NOMO-1 (cell line): ENCODE data around the gene LRRC8A.
"Not testable (repeated sequence)": the region's sequence is repeated elsewhere in the genome, so short reads cannot be mapped to it uniquely, and the experiment has no call there.

Experiments
- DNase-seq, 2 experiments: peaks; one replicate each; lab custom pipeline; 2025; ENCODE audit not compliant: unreplicated experiment in 2 of 2; lab: John Stamatoyannopoulos, UW

The LRRC8A gene

GRCh38 chr9:128863647-128864046, 18.3 kb upstream of the LRRC8A start:
- DNase-seq: peak; percentile 30 to 70

DNA sequence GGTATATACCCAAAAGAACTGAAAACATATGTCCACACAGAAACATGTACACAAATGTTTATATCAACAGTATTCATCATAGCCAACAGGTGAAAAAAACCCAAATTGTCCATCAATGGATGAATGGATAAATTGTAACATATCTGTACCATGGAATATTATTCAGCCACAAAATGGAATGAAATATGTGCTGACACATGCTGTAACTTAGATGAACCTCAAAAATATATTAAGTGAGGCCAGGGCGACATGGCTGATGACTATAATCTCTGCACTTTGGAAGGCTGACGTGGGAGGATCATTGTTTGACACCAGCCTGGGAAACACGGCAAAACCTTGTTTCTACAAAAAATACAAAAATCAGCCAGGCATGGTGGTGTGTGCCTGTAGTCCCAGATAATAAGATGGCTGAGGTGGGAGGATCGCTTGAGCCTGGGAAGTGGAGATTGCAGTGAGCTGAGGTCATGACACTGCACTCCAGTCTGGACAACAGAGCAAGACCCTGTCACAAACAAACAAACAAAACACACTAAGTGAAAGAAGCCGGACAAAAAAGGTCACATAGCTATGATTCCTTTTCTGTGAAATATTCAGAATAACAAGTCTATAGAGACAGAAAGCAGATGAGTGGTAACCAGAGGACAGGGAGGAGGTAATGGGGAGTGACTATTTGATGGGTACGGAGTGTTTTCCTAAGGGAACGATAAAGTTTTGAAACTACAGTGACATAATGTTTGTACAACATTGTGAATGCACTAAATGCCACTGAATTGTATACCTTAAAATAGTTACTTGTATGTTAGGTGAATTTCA, 11.6 kb upstream of the LRRC8A start:
- no peak for DNase-seq

DNA sequence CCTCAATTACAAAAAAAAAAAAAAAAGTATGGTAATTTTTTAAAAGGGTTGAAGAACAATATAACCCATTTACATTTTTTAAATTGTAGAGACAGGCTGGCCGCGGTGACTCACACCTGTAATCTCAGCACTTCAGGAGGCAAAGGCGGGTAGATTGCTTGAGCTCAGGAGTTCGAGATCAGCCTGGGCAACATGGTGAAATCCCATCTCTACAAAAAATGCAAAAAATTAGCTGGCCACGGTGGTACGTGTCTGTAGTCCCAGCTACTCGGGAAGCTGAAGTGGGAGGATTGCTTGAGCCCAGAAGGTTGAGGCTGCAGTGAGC, 11.0 kb upstream of the LRRC8A start:
- DNase-seq: not testable (repeated sequence)

DNA sequence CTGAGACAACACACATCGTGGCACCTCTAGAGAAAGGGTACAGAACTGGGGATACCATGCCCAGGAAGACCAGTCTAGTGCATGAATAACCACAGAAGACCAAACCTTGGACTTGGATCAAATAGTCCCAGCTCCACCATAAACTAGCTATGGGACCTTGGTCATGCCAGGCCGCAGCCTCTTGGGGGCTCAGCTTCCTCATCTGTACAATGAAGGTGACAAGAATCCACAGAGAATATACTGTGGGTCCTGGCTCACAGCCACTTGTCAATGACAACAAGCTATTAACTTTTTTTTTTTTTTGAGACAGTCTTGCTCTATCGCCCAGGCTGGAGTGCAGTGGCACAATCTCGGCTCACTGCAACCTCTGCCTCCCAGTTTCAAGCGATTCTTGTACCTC, 4.1 kb upstream of the LRRC8A start:
- no peak for DNase-seq

- DNase-seq: peak in 1 of 2 experiments; percentile 3
These were observed 1.0 kb downstream of the LRRC8A start for GRCh38 chr9:128882677-128883603.

GRCh38 chr9:128884164-128884563, 2.2 kb downstream of the LRRC8A start:
- DNase-seq: no peak

DNA sequence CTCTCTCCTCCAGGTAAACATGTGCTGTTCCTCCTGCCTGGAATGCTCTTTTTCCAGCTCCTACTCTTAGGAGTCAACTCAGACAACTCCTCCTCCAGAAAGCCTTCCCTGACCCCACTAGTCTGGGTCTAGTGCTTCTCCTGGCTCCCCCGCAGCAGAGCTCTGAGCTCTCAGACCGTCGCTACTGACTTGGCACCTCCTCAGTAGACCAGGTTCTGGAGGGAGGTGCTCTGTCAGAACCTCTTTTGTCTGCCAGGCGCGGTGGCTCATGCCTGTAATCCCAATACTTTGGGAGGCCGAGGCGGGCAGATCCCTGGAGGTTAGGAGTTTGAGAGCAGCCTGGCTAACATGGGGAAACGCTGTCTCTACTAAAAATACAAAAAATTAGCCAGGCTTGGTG, 3.4 kb downstream of the LRRC8A start:
- DNase-seq: no peak

DNA sequence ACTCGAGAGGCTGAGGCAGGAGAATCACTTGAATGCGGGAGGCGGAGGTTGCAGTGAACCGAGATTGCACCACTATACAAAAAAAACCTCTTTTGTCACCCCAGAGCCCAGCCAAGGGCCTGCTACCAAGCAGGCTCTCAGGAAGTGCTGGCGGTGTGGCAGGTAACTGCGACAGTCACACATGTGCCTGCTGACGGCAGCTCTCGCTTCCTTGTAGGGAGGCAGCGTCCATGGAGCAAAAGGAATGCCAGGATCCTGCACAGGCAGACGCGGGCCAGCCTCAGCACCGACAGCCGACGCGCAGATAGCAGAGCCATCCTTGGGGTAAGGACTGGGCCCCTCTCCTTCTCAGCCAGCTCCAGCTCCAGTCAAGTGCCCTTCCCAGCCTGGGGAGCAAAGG, 3.9 kb downstream of the LRRC8A start:
- no peak for DNase-seq

DNA sequence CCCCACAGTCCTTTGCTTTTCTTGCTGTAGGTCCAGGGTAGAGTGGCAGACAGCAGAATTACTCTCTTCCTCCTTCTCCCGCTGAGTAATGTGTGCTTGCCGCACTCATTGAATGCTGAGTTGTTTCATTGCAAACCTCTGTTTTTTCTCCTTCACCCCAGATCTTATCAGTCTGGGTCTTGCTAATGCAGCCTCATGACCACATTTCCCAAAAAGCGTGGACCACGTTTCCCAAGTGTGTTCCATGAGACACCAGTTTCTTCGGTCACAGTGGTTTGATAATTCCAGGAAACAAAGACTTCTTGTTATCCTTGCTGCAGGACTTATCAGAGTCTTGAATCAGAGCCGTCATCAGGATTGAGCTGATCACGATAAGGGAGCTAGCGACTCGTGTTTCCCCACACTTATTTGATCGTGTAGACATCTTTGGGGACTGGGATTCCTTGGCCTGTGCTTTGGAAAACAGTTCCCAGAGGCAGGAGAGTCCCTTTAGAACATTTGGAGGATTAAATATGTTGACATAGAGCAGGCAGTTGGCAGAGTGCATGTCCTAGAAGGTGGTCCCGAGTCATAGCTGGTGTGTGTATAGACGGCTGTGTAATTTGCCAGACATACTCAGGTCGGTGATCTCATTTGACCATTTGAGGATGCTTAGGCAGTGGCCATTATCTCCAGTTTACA, 4.4 kb downstream of the LRRC8A start:
- DNase-seq: no peak

DNA sequence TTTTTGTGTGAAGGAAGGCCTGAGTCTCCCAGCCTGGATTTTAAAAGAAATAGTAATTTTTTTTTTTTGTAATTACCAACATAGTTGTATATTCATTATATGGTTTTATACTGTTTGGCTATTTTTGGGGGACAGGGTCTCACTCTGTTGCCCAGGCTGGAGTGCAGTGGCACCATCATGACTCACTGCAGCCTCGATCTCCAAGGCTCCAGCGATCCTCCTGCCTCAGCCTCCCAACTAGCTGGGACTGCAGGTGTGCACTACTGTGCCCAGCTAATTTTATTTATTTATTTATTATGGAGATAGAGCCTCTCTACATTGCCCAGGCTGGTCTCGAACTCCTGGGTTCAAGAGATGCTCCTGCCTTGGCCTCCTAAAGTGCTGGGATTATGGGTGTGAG, 5.1 kb downstream of the LRRC8A start:
- no peak for DNase-seq

DNA sequence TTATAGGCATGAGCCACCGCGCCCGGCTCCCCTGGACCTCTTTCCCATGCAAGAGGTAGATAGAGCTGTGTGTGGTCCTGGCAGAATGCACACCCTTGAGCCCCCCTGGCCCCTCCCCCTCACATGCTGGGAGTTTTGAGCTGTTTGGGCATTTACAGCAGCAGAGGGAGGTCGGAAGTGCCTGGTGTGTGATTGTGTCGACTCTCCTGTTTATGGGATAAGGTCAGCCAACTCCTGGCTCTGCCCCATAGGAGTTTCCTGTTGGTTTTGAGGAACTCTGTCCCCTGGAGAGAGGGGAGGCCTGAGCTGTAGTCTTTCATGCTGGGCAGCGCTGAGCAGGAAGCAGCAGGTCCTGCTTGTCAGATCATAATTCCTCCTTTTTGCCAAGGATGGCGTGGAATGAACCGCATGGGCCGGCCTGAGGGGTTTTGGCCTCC, 6.0 kb downstream of the LRRC8A start:
- DNase-seq: no peak

DNA sequence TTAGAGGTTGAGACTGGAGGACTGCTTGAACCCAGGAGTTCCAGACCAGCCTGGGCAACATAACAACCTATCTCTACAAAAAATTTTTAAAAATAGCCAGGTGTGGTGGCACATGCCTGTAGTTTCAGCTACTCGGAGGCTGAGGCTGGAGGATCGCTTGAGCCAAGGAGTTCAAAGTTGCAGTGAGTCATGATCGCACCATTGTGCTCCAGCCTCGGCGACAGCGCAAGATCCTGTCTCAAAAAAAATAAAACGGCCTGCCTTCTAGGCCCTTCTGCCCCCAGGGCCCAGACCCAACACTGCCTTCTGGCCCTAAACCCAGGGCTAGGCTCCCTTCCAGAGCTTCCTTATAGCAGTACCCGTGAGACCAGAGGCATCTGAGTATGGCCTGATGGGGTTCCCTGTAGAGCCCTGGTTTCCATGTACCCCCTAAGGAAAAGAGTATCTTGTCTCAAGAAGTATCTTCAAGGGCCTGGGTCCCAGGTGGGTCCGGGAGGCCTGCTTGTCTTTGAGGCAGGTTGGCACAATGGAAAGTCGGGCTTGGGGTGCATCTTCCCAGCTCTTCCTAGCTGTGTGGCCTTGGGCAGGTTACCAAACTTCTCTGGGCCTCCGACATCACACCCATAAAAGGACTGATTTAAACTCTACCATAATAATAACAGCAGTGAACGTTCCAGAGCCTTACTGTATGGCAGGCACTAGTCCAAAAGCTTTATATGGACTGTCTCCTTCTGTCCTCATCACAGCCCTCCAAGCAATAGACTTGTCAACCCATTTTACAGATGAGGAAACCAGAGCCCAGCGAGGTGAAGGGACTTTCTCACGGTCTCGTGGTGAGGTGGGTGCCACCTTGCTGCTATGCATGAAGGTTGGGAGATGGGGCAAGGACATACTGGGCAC, 9.6 kb downstream of the LRRC8A start:
- DNase-seq: no peak

DNA sequence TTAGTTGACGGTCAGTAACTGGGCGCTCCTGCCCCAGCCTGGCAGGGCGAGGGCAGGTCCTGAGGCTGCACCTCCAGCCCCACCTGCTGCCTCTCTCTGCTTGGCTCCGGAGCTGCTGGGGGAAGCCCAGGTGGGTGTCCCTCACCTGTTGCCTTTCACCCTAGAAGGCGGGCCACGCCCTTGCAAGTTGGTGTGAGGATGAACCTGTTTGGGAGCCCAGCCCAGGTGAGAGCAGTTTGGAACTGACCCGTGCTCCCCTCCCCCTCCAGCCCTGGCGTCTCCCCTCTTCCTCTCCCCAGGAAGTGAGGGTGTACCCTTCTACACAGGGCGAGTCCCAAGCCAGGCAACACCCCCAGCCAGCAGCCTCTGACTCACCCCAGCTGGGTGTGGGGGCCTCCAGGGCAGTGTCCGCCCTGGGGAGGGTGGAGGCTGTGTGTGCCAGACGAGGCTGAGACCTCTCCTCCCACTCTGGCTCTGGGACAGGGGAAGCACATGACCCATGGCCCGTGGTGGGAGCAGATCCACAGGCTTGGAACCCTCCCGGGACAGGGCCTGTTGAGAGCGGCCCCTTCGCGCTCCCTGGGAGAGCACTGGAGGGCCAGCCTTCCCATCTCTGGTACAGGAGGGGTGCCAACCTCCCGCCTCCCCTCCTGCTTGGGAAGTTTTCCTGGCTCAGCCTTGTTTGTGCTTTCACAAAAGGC, 10.4 kb downstream of the LRRC8A start:
- no peak for DNase-seq

DNA sequence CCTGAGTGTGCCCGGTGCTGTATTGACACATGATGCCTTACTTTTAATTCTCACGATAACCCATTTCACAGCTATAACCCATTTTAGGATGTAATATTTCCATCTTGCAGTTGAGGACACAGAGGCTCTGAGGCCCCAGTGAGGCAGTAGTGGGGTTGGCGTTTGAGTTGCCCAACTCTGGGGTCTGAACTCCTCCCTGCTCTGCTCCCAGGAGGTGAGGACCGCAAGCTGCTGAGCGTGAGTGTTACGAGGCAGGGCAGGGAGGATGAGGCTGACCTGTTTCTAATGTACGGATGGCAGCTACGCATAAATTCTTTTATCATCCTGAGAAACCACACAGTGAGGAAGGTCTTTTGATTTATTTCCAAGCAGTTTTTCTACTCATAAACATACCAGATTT, 11.4 kb downstream of the LRRC8A start:
- no peak for DNase-seq

- no peak for DNase-seq
These were observed 12.8 kb downstream of the LRRC8A start for GRCh38 chr9:128894764-128895163.

DNA sequence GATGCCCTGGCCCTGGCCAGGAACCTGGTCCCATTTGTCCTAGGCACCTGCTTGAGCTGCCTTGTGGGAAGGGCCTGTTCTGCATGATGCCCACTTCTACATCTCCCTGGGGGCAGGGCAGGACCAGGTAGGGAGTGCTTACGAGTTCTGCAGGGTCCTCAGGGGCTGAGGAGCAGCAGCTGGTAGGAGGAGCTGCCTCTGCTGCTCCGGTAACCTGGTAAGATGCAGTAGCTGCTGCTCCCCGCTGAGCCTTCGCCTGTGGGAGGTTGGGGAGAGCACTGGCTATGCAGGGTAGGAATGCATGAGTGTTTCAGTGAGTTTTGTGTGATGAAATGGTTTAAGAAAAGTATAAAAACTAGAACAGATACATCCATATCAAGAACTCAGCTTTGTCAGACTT, 13.6 kb downstream of the LRRC8A start:
- no peak for DNase-seq

DNA sequence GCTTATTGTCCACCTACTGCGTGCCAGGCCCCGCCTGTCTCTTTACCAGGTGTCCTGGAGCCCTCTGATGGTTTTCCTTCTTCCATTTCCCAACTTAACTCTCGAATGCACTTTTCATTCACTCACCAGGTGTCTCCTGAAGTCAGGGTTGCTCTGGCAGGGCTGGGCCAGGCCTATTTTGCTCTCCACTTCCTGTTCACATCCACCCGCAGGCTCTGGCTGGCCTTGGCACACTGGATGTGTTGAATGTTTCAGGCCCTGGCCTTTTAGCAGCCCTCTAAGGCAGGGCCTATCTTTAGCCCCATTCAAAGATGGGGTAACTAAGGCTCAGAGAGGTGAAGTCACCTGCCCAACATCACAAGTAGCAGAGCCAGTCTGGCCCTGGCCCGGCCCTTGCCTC, 16.4 kb downstream of the LRRC8A start:
- DNase-seq: no peak

GRCh38 chr9:128898845-128899565, 17.1 kb downstream of the LRRC8A start:
- DNase-seq: no peak
